Measurements from ENCODE around the gene FBXL16. TPM values are rescaled to one million over a fixed set of nuclear protein-coding genes. Genes with fewer than 3 reads are reported as not detected.
"Not testable (repeated sequence)": the region's sequence is repeated elsewhere in the genome, so short reads cannot be mapped to it uniquely, and the experiment has no call there.

Gene FBXL16, protein sequence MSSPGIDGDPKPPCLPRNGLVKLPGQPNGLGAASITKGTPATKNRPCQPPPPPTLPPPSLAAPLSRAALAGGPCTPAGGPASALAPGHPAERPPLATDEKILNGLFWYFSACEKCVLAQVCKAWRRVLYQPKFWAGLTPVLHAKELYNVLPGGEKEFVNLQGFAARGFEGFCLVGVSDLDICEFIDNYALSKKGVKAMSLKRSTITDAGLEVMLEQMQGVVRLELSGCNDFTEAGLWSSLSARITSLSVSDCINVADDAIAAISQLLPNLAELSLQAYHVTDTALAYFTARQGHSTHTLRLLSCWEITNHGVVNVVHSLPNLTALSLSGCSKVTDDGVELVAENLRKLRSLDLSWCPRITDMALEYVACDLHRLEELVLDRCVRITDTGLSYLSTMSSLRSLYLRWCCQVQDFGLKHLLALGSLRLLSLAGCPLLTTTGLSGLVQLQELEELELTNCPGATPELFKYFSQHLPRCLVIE
- 5.8 and 6.4 TPM in 2 replicates for total RNA-seq

DNA sequence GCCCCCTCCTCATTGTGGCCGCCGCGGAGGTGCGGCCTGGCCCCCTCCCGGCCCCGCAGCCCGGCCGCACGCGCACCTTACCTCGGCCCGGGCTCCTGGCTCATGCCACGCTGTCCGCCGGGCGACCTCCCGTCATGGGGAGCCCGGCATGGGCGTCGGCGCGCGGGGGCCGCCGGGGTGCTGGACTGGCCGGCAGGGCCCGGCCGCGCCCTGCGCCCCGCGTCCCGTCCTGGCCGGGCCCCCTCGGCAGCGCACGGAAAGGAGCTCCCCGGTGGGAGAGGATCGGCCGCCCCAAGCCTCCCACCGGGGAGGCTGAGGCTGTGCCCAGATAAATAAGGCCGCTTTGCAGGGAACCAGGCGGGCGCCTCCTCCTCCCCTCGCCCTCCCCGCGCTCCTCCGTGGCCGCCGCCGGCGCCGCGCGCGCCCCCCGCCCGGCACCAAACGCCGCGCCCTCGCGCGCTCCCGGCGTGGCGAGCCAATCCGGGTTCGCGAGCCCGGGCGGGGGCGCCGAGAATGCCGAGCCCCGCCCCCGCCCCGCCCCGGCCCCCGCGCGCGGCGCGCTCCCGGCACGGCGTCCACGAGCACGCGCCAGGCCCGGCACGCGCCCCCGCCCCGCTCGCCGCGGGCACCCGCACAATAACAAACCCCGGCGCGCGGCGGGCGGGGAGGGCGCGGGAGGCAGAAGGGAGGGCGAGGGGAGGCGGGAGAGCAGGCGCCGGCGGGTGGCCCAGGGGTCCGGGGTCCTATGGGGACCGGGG, at the start of gene FBXL16:
TSS of gene FBXL16 (minus strand) at position 371 of the 758 bp plus-strand sequence. CDS start 8,396 bp downstream, outside the sequence.
- Mint-ChIP-seq H3K36me3 (ENCODE audit: low read depth) (no peaks in the 10 kb centered on the region), H3K9me3 (no peaks in the 10 kb centered on the region), H3K4me3 (ENCODE audit: low read depth) (no peak within 1 kb of the TSS), H3K27ac (no peak within 1 kb of the TSS), H3K27me3 (ENCODE audit: low read depth) (peaks cover 35% of the 10 kb centered on the region), H3K4me1 (ENCODE audit: low read depth) (no peaks in the 10 kb centered on the region)
- no peak for DNase-seq (ENCODE audit: low spot score)
- intact Hi-C loops (cut with micrococcal nuclease), result no loop called here

DNA sequence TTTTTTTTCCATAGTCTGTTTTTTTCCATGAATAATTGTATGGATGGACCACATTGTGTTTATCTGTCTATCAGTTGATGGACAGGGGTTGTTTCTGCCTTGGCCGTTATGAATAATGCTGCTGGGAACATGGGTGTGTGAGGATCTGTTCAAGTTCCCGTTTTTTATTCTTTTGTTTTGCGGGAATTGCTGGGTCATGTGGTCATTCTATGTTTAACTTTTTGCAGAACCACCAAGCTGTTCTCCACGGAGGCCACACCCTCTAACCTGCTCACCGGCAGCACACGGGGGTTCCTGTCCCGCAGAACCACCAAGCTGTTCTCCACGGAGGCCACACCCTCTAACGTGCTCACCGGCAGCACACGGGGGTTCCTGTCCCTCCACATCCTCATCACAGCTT, 49.1 kb upstream of the FBXL16 start:
- no peak for DNase-seq (ENCODE audit: low spot score)
- Mint-ChIP-seq H3K4me1 (ENCODE audit: low read depth) (no peaks in the 10 kb centered on the region), H3K27me3 (ENCODE audit: low read depth) (no peaks in the 10 kb centered on the region), H3K4me3 (ENCODE audit: low read depth) (no peak overlapping the region), H3K36me3 (ENCODE audit: low read depth) (no peaks in the 10 kb centered on the region), H3K27ac (no peak overlapping the region), H3K9me3 (no peaks in the 10 kb centered on the region)
- intact Hi-C loops (cut with micrococcal nuclease), result no loop called here

DNA sequence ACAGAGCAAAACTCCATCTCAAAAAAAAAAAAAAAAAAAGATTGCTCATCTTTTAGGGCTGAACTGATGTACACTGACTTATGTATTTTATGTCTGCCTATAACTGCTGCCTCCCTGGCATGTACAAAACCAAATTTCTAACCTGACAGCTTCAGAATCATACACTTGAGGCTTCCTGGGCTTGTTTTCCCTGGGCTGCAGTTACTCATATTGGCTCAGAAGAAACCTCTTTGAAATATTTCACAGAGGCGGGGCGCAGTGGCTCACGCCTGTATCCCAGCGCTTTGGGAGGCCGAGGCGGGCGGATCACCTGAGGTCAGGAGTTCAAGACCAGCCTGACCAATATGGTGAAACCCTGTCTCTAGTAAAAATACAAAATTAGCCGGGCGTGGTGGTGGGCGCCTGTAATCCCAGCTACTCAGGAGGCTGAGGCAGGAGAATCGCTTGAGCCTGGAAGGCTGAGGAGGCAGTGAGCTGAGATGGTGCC, 48.6 kb upstream of the FBXL16 start:
- H3K9me3 Mint-ChIP-seq; H3K27ac Mint-ChIP-seq; H3K4me1 Mint-ChIP-seq (ENCODE audit: low read depth); H3K36me3 Mint-ChIP-seq (ENCODE audit: low read depth); intact Hi-C loops (cut with micrococcal nuclease); DNase-seq (ENCODE audit: low spot score); H3K4me3 Mint-ChIP-seq (ENCODE audit: low read depth); H3K27me3 Mint-ChIP-seq (ENCODE audit: low read depth): not testable (repeated sequence)

GRCh38 chr16:752007-752312, 46.4 kb upstream of the FBXL16 start:
- no peak for DNase-seq (ENCODE audit: low spot score)
- Mint-ChIP-seq H3K4me1 (ENCODE audit: low read depth) (no peaks in the 10 kb centered on the region), H3K36me3 (ENCODE audit: low read depth) (no peaks in the 10 kb centered on the region), H3K27ac (no peak overlapping the region), H3K27me3 (ENCODE audit: low read depth) (no peaks in the 10 kb centered on the region), H3K4me3 (ENCODE audit: low read depth) (no peak overlapping the region), H3K9me3 (no peaks in the 10 kb centered on the region)
- intact Hi-C loops (cut with micrococcal nuclease), result no loop called here

DNA sequence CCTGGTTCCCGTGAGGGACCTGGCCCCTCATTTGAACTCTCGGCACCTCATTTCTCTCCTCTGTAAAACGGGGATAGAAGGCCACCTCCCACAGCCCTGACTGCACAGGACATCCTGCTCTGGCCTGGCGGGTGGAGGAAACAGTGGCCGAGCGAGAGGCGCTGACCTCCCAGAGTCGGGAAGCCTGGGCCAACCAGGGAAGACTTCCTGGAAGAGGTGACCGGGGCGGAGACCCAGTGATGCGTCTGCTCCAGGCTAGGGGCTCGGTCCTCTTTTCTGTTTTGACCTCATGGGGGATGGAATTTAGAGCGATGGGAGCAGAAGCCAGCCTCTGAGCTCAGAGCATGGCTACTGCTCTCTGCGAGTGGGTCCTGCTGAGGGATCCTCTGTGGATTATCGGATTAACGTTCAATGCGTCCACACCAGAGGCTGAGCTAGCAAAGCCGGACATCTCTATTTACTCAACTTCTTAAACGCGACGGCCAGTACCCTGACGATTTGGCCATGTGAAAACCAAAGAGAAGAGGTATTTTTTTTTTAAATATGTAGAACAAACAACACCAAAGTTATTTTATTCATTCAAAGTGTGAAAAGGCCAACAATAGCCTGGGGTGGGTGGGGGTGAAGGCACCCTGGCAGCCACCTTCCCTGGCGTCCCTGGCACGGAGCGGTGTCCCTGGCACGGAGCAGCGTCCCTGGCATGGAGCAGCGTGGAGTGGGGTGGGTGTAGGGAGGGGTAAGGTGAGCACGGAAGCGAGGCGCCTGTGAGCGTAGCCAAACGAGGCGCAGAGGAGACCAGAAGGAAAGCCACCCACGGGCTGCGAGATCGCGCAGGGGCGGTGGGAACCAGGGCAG, 45.8 kb upstream of the FBXL16 start:
- no peak for DNase-seq (ENCODE audit: low spot score)
- H3K36me3 Mint-ChIP-seq (ENCODE audit: low read depth), result no peaks in the 10 kb centered on the region
- no peak overlapping the region for H3K4me3 Mint-ChIP-seq (ENCODE audit: low read depth)
- no peaks in the 10 kb centered on the region for H3K4me1 Mint-ChIP-seq (ENCODE audit: low read depth)
- no peaks in the 10 kb centered on the region for H3K9me3 Mint-ChIP-seq
- H3K27ac Mint-ChIP-seq, result no peak overlapping the region
- no peaks in the 10 kb centered on the region for H3K27me3 Mint-ChIP-seq (ENCODE audit: low read depth)
- intact Hi-C loops (cut with micrococcal nuclease), result no loop called here

GRCh38 chr16:750485-750884, 44.9 kb upstream of the FBXL16 start:
- no peak overlapping the region for H3K27ac Mint-ChIP-seq
- H3K4me1 Mint-ChIP-seq (ENCODE audit: low read depth), result no peaks in the 10 kb centered on the region
- H3K36me3 Mint-ChIP-seq (ENCODE audit: low read depth), result no peaks in the 10 kb centered on the region
- H3K27me3 Mint-ChIP-seq (ENCODE audit: low read depth), result no peaks in the 10 kb centered on the region
- no peak for DNase-seq (ENCODE audit: low spot score)
- no peak overlapping the region for H3K4me3 Mint-ChIP-seq (ENCODE audit: low read depth)
- no peaks in the 10 kb centered on the region for H3K9me3 Mint-ChIP-seq
- intact Hi-C loops (cut with micrococcal nuclease), result no loop called here

GRCh38 chr16:749010-749409, 43.4 kb upstream of the FBXL16 start:
- no peak overlapping the region for H3K27ac Mint-ChIP-seq
- no peak overlapping the region for H3K4me3 Mint-ChIP-seq (ENCODE audit: low read depth)
- no peaks in the 10 kb centered on the region for H3K9me3 Mint-ChIP-seq
- intact Hi-C loops (cut with micrococcal nuclease), result no loop called here
- no peaks in the 10 kb centered on the region for H3K27me3 Mint-ChIP-seq (ENCODE audit: low read depth)
- DNase-seq (ENCODE audit: low spot score), result no peak
- no peaks in the 10 kb centered on the region for H3K4me1 Mint-ChIP-seq (ENCODE audit: low read depth)
- no peaks in the 10 kb centered on the region for H3K36me3 Mint-ChIP-seq (ENCODE audit: low read depth)

DNA sequence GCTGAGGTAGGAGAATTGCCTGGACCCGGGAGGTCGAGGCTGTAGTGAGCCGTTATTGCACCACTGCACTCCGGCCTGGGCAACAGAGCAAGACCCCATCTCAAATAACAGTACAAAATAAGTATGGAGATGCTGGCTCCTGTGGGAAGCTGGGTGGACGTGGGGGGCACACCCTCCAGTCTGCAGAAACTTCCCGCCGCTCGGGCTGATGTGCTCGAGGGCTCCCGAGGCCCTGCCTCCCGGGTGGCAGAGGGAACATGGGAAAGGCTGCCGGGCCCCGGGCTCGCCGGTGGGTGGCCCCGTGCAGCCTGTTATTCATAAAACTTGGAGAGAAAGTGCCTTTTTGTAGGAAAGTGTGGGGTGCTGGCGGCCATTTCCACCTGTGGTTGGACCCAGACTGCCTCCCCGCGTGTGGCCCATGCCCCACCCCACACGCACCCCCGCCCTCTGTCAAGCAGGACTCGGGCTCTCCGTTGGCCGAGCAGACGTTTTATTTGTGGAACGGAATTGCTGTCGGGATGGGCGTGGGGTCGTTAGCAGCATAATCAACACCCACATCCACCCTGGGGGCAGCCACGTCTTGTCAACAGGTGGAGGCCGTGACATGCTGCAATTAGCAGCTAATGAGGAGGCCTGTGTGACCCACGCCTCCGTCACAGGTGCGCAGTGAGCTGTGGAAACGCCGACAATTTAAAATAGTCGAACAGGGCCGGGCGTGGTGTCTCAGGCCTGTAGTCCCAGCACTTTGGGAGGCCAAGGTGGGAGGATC, 42.6 kb upstream of the FBXL16 start:
- no peak overlapping the region for H3K4me3 Mint-ChIP-seq (ENCODE audit: low read depth)
- H3K27ac Mint-ChIP-seq, result no peak overlapping the region
- intact Hi-C loops (cut with micrococcal nuclease), result no loop called here

DNA sequence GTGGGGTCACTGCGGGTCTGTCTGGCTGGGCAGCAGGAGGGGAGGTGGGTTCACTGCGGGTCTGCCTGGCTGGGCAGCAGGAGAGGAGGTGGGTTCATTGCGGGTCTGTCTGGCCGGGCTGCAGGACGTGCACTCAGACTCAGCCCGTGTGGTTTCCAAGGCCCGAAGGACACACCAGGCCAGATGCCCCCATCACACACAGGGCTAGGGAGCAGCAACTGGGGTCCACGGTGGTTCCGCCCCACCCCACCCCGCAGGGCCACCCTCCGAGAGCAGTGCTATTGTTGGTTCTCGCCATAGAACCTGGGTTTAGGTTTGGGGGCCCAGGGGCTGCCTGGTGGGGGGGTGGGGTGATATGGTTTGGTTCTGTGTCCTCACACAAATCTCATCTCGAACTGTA, 41.0 kb upstream of the FBXL16 start:
- intact Hi-C loops (cut with micrococcal nuclease), result no loop called here
- no peak for DNase-seq (ENCODE audit: low spot score)
- no peak overlapping the region for H3K4me3 Mint-ChIP-seq (ENCODE audit: low read depth)
- no peaks in the 10 kb centered on the region for H3K36me3 Mint-ChIP-seq (ENCODE audit: low read depth)
- H3K9me3 Mint-ChIP-seq, result no peaks in the 10 kb centered on the region
- no peaks in the 10 kb centered on the region for H3K4me1 Mint-ChIP-seq (ENCODE audit: low read depth)
- no peaks in the 10 kb centered on the region for H3K27me3 Mint-ChIP-seq (ENCODE audit: low read depth)
- no peak overlapping the region for H3K27ac Mint-ChIP-seq

More for the DNA sequence above, 42.6 kb upstream of the FBXL16 start:
- Mint-ChIP-seq H3K36me3 (ENCODE audit: low read depth) (no peaks in the 10 kb centered on the region), H3K9me3 (no peaks in the 10 kb centered on the region), H3K4me1 (ENCODE audit: low read depth) (no peaks in the 10 kb centered on the region), H3K27me3 (ENCODE audit: low read depth) (no peaks in the 10 kb centered on the region)
- DNase-seq (ENCODE audit: low spot score), result no peak

GRCh38 chr16:745739-746138, 40.1 kb upstream of the FBXL16 start:
- no peaks in the 10 kb centered on the region for H3K9me3 Mint-ChIP-seq
- H3K27ac Mint-ChIP-seq, result no peak overlapping the region
- no peak for DNase-seq (ENCODE audit: low spot score)
- H3K4me1 Mint-ChIP-seq (ENCODE audit: low read depth), result no peaks in the 10 kb centered on the region
- H3K4me3 Mint-ChIP-seq (ENCODE audit: low read depth), result no peak overlapping the region
- intact Hi-C loops (cut with micrococcal nuclease), result no loop called here
- H3K27me3 Mint-ChIP-seq (ENCODE audit: low read depth), result no peaks in the 10 kb centered on the region
- H3K36me3 Mint-ChIP-seq (ENCODE audit: low read depth), result no peaks in the 10 kb centered on the region

- intact Hi-C loops (cut with micrococcal nuclease), result loop anchor here (5.0 kb wide), 1 partner anchor 43 kb away; the partner anchor contains the start of genes CHTF18 and RPUSD1
- Mint-ChIP-seq H3K27ac (no peak overlapping the region), H3K27me3 (ENCODE audit: low read depth) (no peaks in the 10 kb centered on the region), H3K4me1 (ENCODE audit: low read depth) (peaks cover 2% of the 10 kb centered on the region), H3K4me3 (ENCODE audit: low read depth) (no peak overlapping the region), H3K9me3 (no peaks in the 10 kb centered on the region), H3K36me3 (ENCODE audit: low read depth) (no peaks in the 10 kb centered on the region)
- no peak for DNase-seq (ENCODE audit: low spot score)
Observed at GRCh38 chr16:743794-744500, 38.3 kb upstream of the FBXL16 start.

Measured in activated T-helper 2 cell treated with anti-CD3 and anti-CD28 coated beads, Interferon-gamma antibody, Interleukin-2, Interleukin-4, amounts not matched to agents 10 μg/mL and 5 μg/mL and 100 μg/mL, durations not matched to agents 14 hours and 24 hours and 36 hours (primary cell).